Trophoblast cell (in vitro differentiated cells and primary cell): ENCODE results near the gene MATR3.

Experiments
- DNase-seq, 2 donors: peaks; one replicate each; pipeline ENCODE4 v3.0.0-alpha.2; 2016
- H2AFZ ChIP-seq: 2 replicates; pipeline ENCODE4 v1.6.1; 2013; ENCODE audit warnings: low read length, moderate library complexity, mild to moderate bottlenecking; ENCODE audit not compliant: insufficient read depth, poor library complexity
- H2AK5ac ChIP-seq: 2 replicates; pipeline ENCODE4 v1.6.1; 2013; ENCODE audit warnings: mild to moderate bottlenecking, low read length
- H2BK120ac ChIP-seq: 2 replicates; pipeline ENCODE4 v1.6.1; 2013; ENCODE audit warnings: low read length, mild to moderate bottlenecking, moderate library complexity; ENCODE audit not compliant: insufficient read depth, poor library complexity
- H2BK12ac ChIP-seq: 2 replicates; pipeline ENCODE4 v1.6.1; 2013; ENCODE audit warnings: mild to moderate bottlenecking, low read length, moderate library complexity
- H2BK5ac ChIP-seq: 2 replicates; pipeline ENCODE4 v1.6.1; 2013; ENCODE audit warnings: low read length, low read depth, moderate library complexity, mild to moderate bottlenecking; ENCODE audit not compliant: poor library complexity
- H3K14ac ChIP-seq: 2 replicates; pipeline ENCODE4 v1.6.1; 2013; ENCODE audit warnings: mild to moderate bottlenecking, low read length
- H3K18ac ChIP-seq: 2 replicates; pipeline ENCODE4 v1.6.1; 2013; ENCODE audit warnings: mild to moderate bottlenecking, low read length
- H3K23ac ChIP-seq: 2 replicates; pipeline ENCODE4 v1.6.1; 2013; ENCODE audit warnings: low read length
- H3K27ac ChIP-seq: 2 replicates; pipeline ENCODE4 v1.5.1; 2013; ENCODE audit warnings: low read depth, mild to moderate bottlenecking, inconsistent platforms, low read length, moderate library complexity
- H3K27me3 ChIP-seq: 2 replicates; pipeline ENCODE4 v1.6.1; 2013; ENCODE audit warnings: inconsistent platforms, mild to moderate bottlenecking, low read length, moderate library complexity; ENCODE audit not compliant: insufficient read depth
- H3K36me3 ChIP-seq, 2 experiments: 1 replicate in 1 of 2; 2 replicates in 1 of 2; pipeline ENCODE4 v1.6.1; 2013; ENCODE audit warnings: low read length in 2 of 2, mild to moderate bottlenecking in 2 of 2, moderate library complexity in 1 of 2; ENCODE audit not compliant: insufficient read depth in 2 of 2, control insufficient read depth in 1 of 2
- H3K4ac ChIP-seq: 2 replicates; pipeline ENCODE4 v1.6.1; 2013; ENCODE audit warnings: low read depth, mild to moderate bottlenecking, low read length, moderate library complexity
- H3K4me1 ChIP-seq, 2 experiments: 1 replicate in 1 of 2; 2 replicates in 1 of 2; pipeline ENCODE4 v1.6.1; 2013; ENCODE audit warnings: low read length in 2 of 2, mild to moderate bottlenecking in 2 of 2, moderate library complexity in 1 of 2; ENCODE audit not compliant: insufficient read depth in 2 of 2, control insufficient read depth in 1 of 2
- H3K4me2 ChIP-seq: 2 replicates; pipeline ENCODE4 v1.6.1; 2013; ENCODE audit warnings: inconsistent platforms, mild to moderate bottlenecking, low read length, moderate library complexity
- H3K4me3 ChIP-seq: 2 replicates; pipeline ENCODE4 v1.5.1; 2013; ENCODE audit warnings: mild to moderate bottlenecking, low read depth, low read length, inconsistent platforms
- H3K79me1 ChIP-seq: one replicate; pipeline ENCODE4 v1.6.1; 2013; ENCODE audit warnings: low read length
- H3K79me2 ChIP-seq: 2 replicates; pipeline ENCODE4 v1.6.1; 2013; ENCODE audit warnings: low read length, mild to moderate bottlenecking; ENCODE audit not compliant: control insufficient read depth, insufficient read depth, poor library complexity
- H3K9ac ChIP-seq: 2 replicates; pipeline ENCODE4 v1.6.1; 2013; ENCODE audit warnings: mild to moderate bottlenecking, low read length
- H3K9me3 ChIP-seq: 2 replicates; pipeline ENCODE4 v1.6.1; 2013; ENCODE audit warnings: low read depth, mild to moderate bottlenecking, control low read depth, inconsistent platforms, low read length; ENCODE audit not compliant: insufficient read depth
- H4K12ac ChIP-seq: 2 replicates; pipeline ENCODE4 v1.6.1; 2013; ENCODE audit warnings: low read depth, mild to moderate bottlenecking, low read length, moderate library complexity
- H4K8ac ChIP-seq: 2 replicates; pipeline ENCODE4 v1.6.1; 2013; ENCODE audit warnings: low read depth, mild to moderate bottlenecking, low read length, moderate library complexity
- H4K91ac ChIP-seq: one replicate; pipeline ENCODE4 v1.6.1; 2013; ENCODE audit warnings: low read depth, mild to moderate bottlenecking, low read length, moderate library complexity
- WGBS: extraction: QIAGEN DNeasy Blood & Tissue Kit; methylation state at CpG from one replicate; pipeline ENCODE4 v1.1.7; 2013; ENCODE audit warnings: missing lambda C conversion rate; ENCODE audit not compliant: insufficient read length, insufficient coverage; ENCODE audit errors: extremely low coverage; 5-methylcytosine and 5-hydroxymethylcytosine counted together

MATR3 gene

DNA sequence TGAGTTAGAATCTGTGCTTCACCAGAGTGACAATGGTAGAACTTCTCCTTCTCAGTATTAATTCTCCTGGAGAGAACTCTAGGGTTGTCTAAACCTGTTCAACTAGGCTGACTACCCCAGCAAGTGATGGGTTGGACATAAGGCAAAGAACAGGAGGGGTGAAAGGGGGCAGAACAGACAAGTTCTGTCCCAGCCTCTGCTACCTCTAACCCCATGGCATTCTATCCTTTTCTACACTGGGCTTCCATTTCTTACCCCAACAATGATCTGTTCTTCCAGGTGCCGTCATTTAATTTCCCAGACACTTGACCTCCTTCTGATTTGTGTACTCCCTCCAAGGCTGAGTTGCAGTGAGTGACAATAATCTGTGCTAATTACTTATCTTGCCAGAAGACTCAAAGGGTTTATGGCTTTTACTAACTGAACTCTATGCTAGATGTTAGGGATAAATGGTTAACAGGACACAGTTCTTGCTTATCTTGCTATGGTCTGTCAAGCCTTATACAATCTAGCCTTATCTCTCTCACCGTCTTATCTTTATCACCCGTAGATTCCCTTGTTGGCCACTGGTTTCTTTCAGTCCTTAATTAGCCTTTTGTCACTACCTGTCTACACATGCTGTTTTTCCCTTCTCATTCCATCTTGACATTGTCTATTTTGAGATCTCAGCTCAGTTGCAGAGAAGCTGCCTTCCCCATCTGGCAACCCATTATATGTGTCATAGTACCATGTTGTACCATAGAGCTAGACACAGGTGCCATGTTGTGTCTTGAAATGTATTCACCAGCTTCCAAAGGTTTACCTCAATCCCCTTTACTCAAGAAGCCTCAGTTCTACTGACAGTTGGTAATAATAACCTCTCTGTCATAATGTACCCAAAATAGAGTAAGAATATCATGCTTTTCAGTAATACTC, 10.0 kb upstream of the MATR3 start:
- Histone ChIP-seq H3K23ac (no peak overlapping the region), H2AFZ (no peak overlapping the region), H2BK5ac (no peak overlapping the region), H2BK120ac (no peak overlapping the region), H3K36me3 (peaks cover 10 to 22% of the 10 kb centered on the region in 2 experiments), H2BK12ac (no peak overlapping the region), H3K79me2 (no peaks in the 10 kb centered on the region), H3K4me1 (peaks cover 0 to 3% of the 10 kb centered on the region in 2 experiments), H3K4me3 (no peak overlapping the region), H3K4ac (no peak overlapping the region), H3K79me1 (no peaks in the 10 kb centered on the region), H3K4me2 (no peak overlapping the region), H3K18ac (no peak overlapping the region), H3K27me3 (no peaks in the 10 kb centered on the region), H3K14ac (no peak overlapping the region), H4K12ac (no peak overlapping the region), H4K91ac (no peak overlapping the region), H2AK5ac (no peak overlapping the region), H3K27ac (no peak overlapping the region), H3K9me3 (no peaks in the 10 kb centered on the region), H3K9ac (no peak overlapping the region), H4K8ac (no peak overlapping the region)
- no CpG with 5 or more reads among the region's 3 CpGs for WGBS
- peak; percentile 14 to 68 for DNase-seq

GRCh38 chr5:139284295-139284694, 9.2 kb upstream of the MATR3 start:
- no peak overlapping the region for H3K4me2 ChIP-seq
- peaks cover 0 to 3% of the 10 kb centered on the region in 2 experiments for H3K4me1 ChIP-seq
- no peak overlapping the region for H3K9ac ChIP-seq
- H2BK5ac ChIP-seq, result no peak overlapping the region
- no peaks in the 10 kb centered on the region for H3K9me3 ChIP-seq
- H4K8ac ChIP-seq, result no peak overlapping the region
- no peak overlapping the region for H2BK120ac ChIP-seq
- no peak overlapping the region for H2AFZ ChIP-seq
- H2BK12ac ChIP-seq, result no peak overlapping the region
- H3K36me3 ChIP-seq, result peaks cover 10 to 15% of the 10 kb centered on the region in 2 experiments
- H3K23ac ChIP-seq, result no peak overlapping the region
- no peak overlapping the region for H3K4ac ChIP-seq
- no peaks in the 10 kb centered on the region for H3K79me1 ChIP-seq
- no peak overlapping the region for H3K14ac ChIP-seq
- H3K4me3 ChIP-seq, result no peak overlapping the region
- H3K18ac ChIP-seq, result no peak overlapping the region
- H4K91ac ChIP-seq, result no peak overlapping the region
- no peaks in the 10 kb centered on the region for H3K79me2 ChIP-seq
- no CpG with 5 or more reads among the region's 8 CpGs for WGBS
- H3K27ac ChIP-seq, result no peak overlapping the region
- H4K12ac ChIP-seq, result no peak overlapping the region
- no peaks in the 10 kb centered on the region for H3K27me3 ChIP-seq
- H2AK5ac ChIP-seq, result no peak overlapping the region
- DNase-seq, result no peak

GRCh38 chr5:139285651-139286392, 7.7 kb upstream of the MATR3 start:
- Histone ChIP-seq H3K4me2 (no peak overlapping the region), H2BK120ac (no peak overlapping the region), H3K79me2 (no peaks in the 10 kb centered on the region), H4K8ac (no peak overlapping the region), H3K27me3 (no peaks in the 10 kb centered on the region), H3K9ac (no peak overlapping the region), H2AK5ac (no peak overlapping the region), H3K9me3 (no peaks in the 10 kb centered on the region), H2BK5ac (no peak overlapping the region), H3K4ac (no peak overlapping the region), H3K18ac (no peak overlapping the region), H3K4me1 (peaks cover 0 to 3% of the 10 kb centered on the region in 2 experiments), H2AFZ (no peak overlapping the region), H2BK12ac (no peak overlapping the region), H4K12ac (no peak overlapping the region), H4K91ac (no peak overlapping the region), H3K14ac (no peak overlapping the region), H3K79me1 (no peaks in the 10 kb centered on the region), H3K4me3 (no peak overlapping the region), H3K23ac (no peak overlapping the region), H3K27ac (no peak overlapping the region), H3K36me3 (peaks cover 8 to 13% of the 10 kb centered on the region in 2 experiments)
- WGBS, result no CpG with 5 or more reads among the region's 3 CpGs
- DNase-seq, result no peak

DNA sequence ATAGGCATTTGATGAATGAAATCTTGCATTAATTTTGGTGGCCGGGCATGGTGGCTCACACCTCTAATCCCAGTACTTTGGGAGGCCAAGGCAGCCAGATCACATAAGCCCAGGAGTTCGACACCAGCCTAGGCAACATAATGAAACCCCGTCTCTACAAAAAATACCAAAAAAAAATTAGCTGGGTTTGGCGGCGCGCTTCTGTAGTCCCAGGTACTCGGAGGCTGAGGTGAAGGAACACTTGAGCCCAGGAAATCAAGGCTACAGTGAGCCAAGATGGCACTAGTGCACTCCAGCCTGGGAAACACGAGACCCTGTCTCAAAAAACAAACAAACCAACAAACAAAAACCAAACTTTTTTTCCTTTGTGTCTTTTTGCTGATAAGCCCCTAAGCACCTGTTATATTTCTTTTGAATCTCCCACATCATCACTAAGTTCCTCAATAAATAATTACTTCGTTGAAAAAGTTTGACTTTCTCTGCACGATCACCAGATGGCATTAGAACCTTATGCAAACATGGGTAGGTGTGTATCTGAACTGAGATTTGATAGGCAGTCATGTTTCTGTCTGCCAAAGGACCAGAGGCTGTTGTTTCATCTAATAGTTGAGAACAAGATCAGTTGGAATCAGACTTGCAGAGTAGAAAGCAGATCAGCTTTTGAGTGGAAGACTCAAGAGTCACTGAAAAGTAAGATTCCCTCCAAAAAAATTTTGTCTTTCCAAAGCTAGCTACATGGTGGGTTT, 5.5 kb upstream of the MATR3 start:
- no peak overlapping the region for H2AK5ac ChIP-seq
- no peak overlapping the region for H3K4ac ChIP-seq
- H4K8ac ChIP-seq, result no peak overlapping the region
- H2BK5ac ChIP-seq, result no peak overlapping the region
- H3K14ac ChIP-seq, result no peak overlapping the region
- no CpG with 5 or more reads among the region's 10 CpGs for WGBS
- H4K12ac ChIP-seq, result no peak overlapping the region
- H2BK12ac ChIP-seq, result no peak overlapping the region
- peaks cover 0 to 2% of the 10 kb centered on the region in 2 experiments for H3K4me1 ChIP-seq
- peaks cover 3 to 10% of the 10 kb centered on the region in 2 experiments for H3K36me3 ChIP-seq
- H3K18ac ChIP-seq, result no peak overlapping the region
- H3K9me3 ChIP-seq, result no peaks in the 10 kb centered on the region
- no peak overlapping the region for H2AFZ ChIP-seq
- H3K4me2 ChIP-seq, result no peak overlapping the region
- H3K27me3 ChIP-seq, result no peaks in the 10 kb centered on the region
- H4K91ac ChIP-seq, result no peak overlapping the region
- no peak for DNase-seq
- H3K79me2 ChIP-seq, result no peaks in the 10 kb centered on the region
- H3K4me3 ChIP-seq, result no peak overlapping the region
- no peak overlapping the region for H2BK120ac ChIP-seq
- no peak overlapping the region for H3K27ac ChIP-seq
- H3K79me1 ChIP-seq, result no peaks in the 10 kb centered on the region
- no peak overlapping the region for H3K23ac ChIP-seq
- H3K9ac ChIP-seq, result no peak overlapping the region
